Mesenchymal stem cell (in vitro differentiated cells and primary cell): ENCODE data around the gene ZSCAN9.

Source experiments
- DNase-seq: peaks from one replicate; pipeline ENCODE4 v3.0.0-alpha.2; 2013
- H2AFZ ChIP-seq: one replicate; pipeline ENCODE4 v1.6.1; 2013; ENCODE audit warnings: low read depth, mild to moderate bottlenecking, control low read depth, inconsistent platforms, low read length, moderate library complexity
- H2AK5ac ChIP-seq: 2 replicates; pipeline ENCODE4 v1.6.1; 2013; ENCODE audit warnings: low read length, moderate library complexity, mild to moderate bottlenecking, inconsistent platforms; ENCODE audit not compliant: severe bottlenecking
- H2BK120ac ChIP-seq: one replicate; pipeline ENCODE4 v1.6.1; 2013; ENCODE audit warnings: low read depth, mild to moderate bottlenecking, inconsistent platforms, low read length, moderate library complexity
- H2BK12ac ChIP-seq, 2 experiments: one replicate each; pipeline ENCODE4 v1.6.1; 2013; ENCODE audit warnings: inconsistent platforms in 2 of 2, low read length in 2 of 2, mild to moderate bottlenecking in 2 of 2, moderate library complexity in 2 of 2, control low read depth in 1 of 2
- H2BK15ac ChIP-seq: one replicate; pipeline ENCODE4 v1.6.1; 2013; ENCODE audit warnings: mild to moderate bottlenecking, low read depth, inconsistent platforms; ENCODE audit not compliant: poor library complexity, severe bottlenecking
- H2BK5ac ChIP-seq: 2 replicates; pipeline ENCODE4 v1.6.1; 2013; ENCODE audit warnings: low read depth, mild to moderate bottlenecking, low read length, control low read depth, inconsistent platforms; ENCODE audit not compliant: poor library complexity, severe bottlenecking
- H3K14ac ChIP-seq, 2 experiments: one replicate each; pipeline ENCODE4 v1.6.1; 2013; ENCODE audit warnings: inconsistent platforms in 2 of 2, low read length in 2 of 2, control low read depth in 1 of 2, mild to moderate bottlenecking in 1 of 2, moderate library complexity in 1 of 2
- H3K18ac ChIP-seq, 2 experiments: one replicate each; pipeline ENCODE4 v1.6.1; 2013; ENCODE audit warnings: inconsistent platforms in 2 of 2, low read length in 2 of 2, control low read depth in 1 of 2, low read depth in 1 of 2, mild to moderate bottlenecking in 1 of 2
- H3K23ac ChIP-seq, 2 experiments: one replicate each; pipeline ENCODE4 v1.6.1; 2013; ENCODE audit warnings: inconsistent platforms in 2 of 2, low read length in 2 of 2, mild to moderate bottlenecking in 2 of 2, moderate library complexity in 2 of 2, control low read depth in 1 of 2
- H3K27ac ChIP-seq: 2 replicates; pipeline ENCODE4 v1.5.1; 2013; ENCODE audit warnings: mild to moderate bottlenecking, moderate library complexity, low read length, control low read depth, inconsistent platforms; ENCODE audit not compliant: poor library complexity, severe bottlenecking
- H3K27me3 ChIP-seq, 2 experiments: 2 replicates each; pipeline versions ENCODE4 v1.6.1 to v1.7.0; 2013; ENCODE audit warnings: low read length in 2 of 2, mild to moderate bottlenecking in 2 of 2, moderate library complexity in 2 of 2, control low read depth in 1 of 2, inconsistent platforms in 1 of 2; ENCODE audit not compliant: control insufficient read depth in 1 of 2, insufficient read depth in 1 of 2
- H3K36me3 ChIP-seq, 2 experiments: 2 replicates each; pipeline versions ENCODE4 v1.6.1 to v1.7.0; 2013; ENCODE audit warnings: low read length in 2 of 2, control low read depth in 1 of 2, inconsistent platforms in 1 of 2, low read depth in 1 of 2, mild to moderate bottlenecking in 1 of 2; ENCODE audit not compliant: insufficient read depth in 2 of 2, control insufficient read depth in 1 of 2
- H3K4ac ChIP-seq, 2 experiments: one replicate each; pipeline ENCODE4 v1.6.1; 2013; ENCODE audit warnings: inconsistent platforms in 2 of 2, low read length in 2 of 2, mild to moderate bottlenecking in 2 of 2, moderate library complexity in 2 of 2, control low read depth in 1 of 2, low read depth in 1 of 2
- H3K4me1 ChIP-seq: 2 replicates; pipeline ENCODE4 v1.6.1; 2013; ENCODE audit warnings: low read depth, low read length, control low read depth; ENCODE audit not compliant: control insufficient read depth, insufficient read depth
- H3K4me2 ChIP-seq: 2 replicates; pipeline ENCODE4 v1.6.1; 2013; ENCODE audit warnings: low read length, mild to moderate bottlenecking, inconsistent platforms; ENCODE audit not compliant: poor library complexity, severe bottlenecking
- H3K4me3 ChIP-seq, 2 experiments: 2 replicates each; pipeline versions ENCODE4 v1.5.1 to v1.7.0; 2013; ENCODE audit warnings: low read length in 2 of 2, mild to moderate bottlenecking in 2 of 2, control low read depth in 1 of 2, low read depth in 1 of 2; ENCODE audit not compliant: insufficient read depth in 1 of 2
- H3K79me1 ChIP-seq: replicated peaks from 2 replicates; pipeline ENCODE4 v1.6.1; 2013; ENCODE audit warnings: mild to moderate bottlenecking, control low read depth, low read length, inconsistent platforms; ENCODE audit not compliant: poor library complexity, severe bottlenecking
- H3K9ac ChIP-seq: 2 replicates; pipeline ENCODE4 v1.7.0; 2013; ENCODE audit warnings: mild to moderate bottlenecking, low read length, moderate library complexity
- H3K9me3 ChIP-seq: 2 replicates; pipeline ENCODE4 v1.7.0; 2013; ENCODE audit warnings: mild to moderate bottlenecking, low read length; ENCODE audit not compliant: control insufficient read depth
- H4K8ac ChIP-seq: one replicate; pipeline ENCODE4 v1.6.1; 2013; ENCODE audit warnings: inconsistent platforms, mild to moderate bottlenecking, low read length, moderate library complexity
- H4K91ac ChIP-seq: one replicate; pipeline ENCODE4 v1.6.1; 2013; ENCODE audit warnings: mild to moderate bottlenecking, low read length, inconsistent platforms
- WGBS: methylation state at CpG from one replicate; pipeline ENCODE4 v1.1.7; 2013; ENCODE audit warnings: mixed read lengths; 5-methylcytosine and 5-hydroxymethylcytosine counted together

The ZSCAN9 gene

GRCh38 chr6:28239636-28240035, 14.6 kb downstream of the ZSCAN9 start:
- Histone ChIP-seq H4K91ac (no peak overlapping the region), H3K9ac (no peak overlapping the region), H2BK5ac (no peak overlapping the region), H4K8ac (no peak overlapping the region), H2BK12ac (no peak overlapping the region), H2AFZ (no peak overlapping the region), H3K27me3 (no peaks in the 10 kb centered on the region), H3K4me1 (no peaks in the 10 kb centered on the region), H3K79me1 (peaks cover 7% of the 10 kb centered on the region), H3K4me3 (no peak overlapping the region), H3K27ac (no peak overlapping the region), H3K4ac (no peak overlapping the region), H3K36me3 (peaks cover 0 to 31% of the 10 kb centered on the region in 2 experiments), H2BK120ac (no peak overlapping the region), H3K9me3 (no peaks in the 10 kb centered on the region), H2BK15ac (no peak overlapping the region), H3K23ac (no peak overlapping the region), H2AK5ac (no peak overlapping the region), H3K18ac (no peak overlapping the region), H3K4me2 (no peak overlapping the region), H3K14ac (no peak overlapping the region)
- no peak for DNase-seq
- WGBS = no CpG with 5 or more reads among the region's 1 CpG

- Histone ChIP-seq H2AK5ac (no peak overlapping the region), H3K4me1 (no peaks in the 10 kb centered on the region), H3K4me3 (no peak overlapping the region), H4K8ac (no peak overlapping the region), H3K4me2 (no peak overlapping the region), H3K27ac (no peak overlapping the region), H3K4ac (no peak overlapping the region), H3K9me3 (no peaks in the 10 kb centered on the region), H4K91ac (no peak overlapping the region), H3K18ac (no peak overlapping the region), H3K23ac (no peak overlapping the region), H2BK5ac (no peak overlapping the region), H3K79me1 (peaks cover 9% of the 10 kb centered on the region), H3K14ac (no peak overlapping the region), H2BK120ac (no peak overlapping the region), H2BK15ac (no peak overlapping the region), H2BK12ac (no peak overlapping the region), H3K9ac (no peak overlapping the region), H3K36me3 (peaks cover 2 to 31% of the 10 kb centered on the region in 2 experiments), H2AFZ (no peak overlapping the region), H3K27me3 (no peaks in the 10 kb centered on the region)
- WGBS = no CpG with 5 or more reads among the region's 1 CpG
- DNase-seq = no peak
Observed at GRCh38 chr6:28240471-28240870, 15.4 kb downstream of the ZSCAN9 start.

- Histone ChIP-seq H4K8ac (no peak overlapping the region), H3K23ac (no peak overlapping the region), H3K14ac (no peak overlapping the region), H3K9ac (no peak overlapping the region), H3K4ac (no peak overlapping the region), H3K27ac (no peak overlapping the region), H2BK5ac (no peak overlapping the region), H2BK12ac (no peak overlapping the region), H3K18ac (no peak overlapping the region), H2AK5ac (no peak overlapping the region), H4K91ac (no peak overlapping the region), H3K36me3 (peaks cover 21 to 57% of the 10 kb centered on the region in 2 experiments), H3K4me1 (no peaks in the 10 kb centered on the region), H2BK15ac (no peak overlapping the region), H3K27me3 (no peaks in the 10 kb centered on the region), H3K79me1 (peaks cover 20% of the 10 kb centered on the region), H3K9me3 (no peaks in the 10 kb centered on the region), H3K4me2 (no peak overlapping the region), H3K4me3 (no peak overlapping the region), H2AFZ (no peak overlapping the region), H2BK120ac (no peak overlapping the region)
- no peak for DNase-seq
- WGBS = 100% methylated on average over 1 of the region's 3 CpGs
Observed at GRCh38 chr6:28243946-28244345, 18.9 kb downstream of the ZSCAN9 start.

GRCh38 chr6:28245206-28245941, 20.3 kb downstream of the ZSCAN9 start:
- no peaks in the 10 kb centered on the region for H3K9me3 ChIP-seq
- H3K9ac ChIP-seq = no peak overlapping the region
- no peak overlapping the region for H2BK15ac ChIP-seq
- H3K27ac ChIP-seq = no peak overlapping the region
- no peak overlapping the region for H2AFZ ChIP-seq
- H3K18ac ChIP-seq = no peak overlapping the region
- no peak overlapping the region for H3K14ac ChIP-seq
- no peak overlapping the region for H3K4me3 ChIP-seq
- peaks cover 21 to 64% of the 10 kb centered on the region in 2 experiments for H3K36me3 ChIP-seq
- H3K4ac ChIP-seq = no peak overlapping the region
- H4K8ac ChIP-seq = no peak overlapping the region
- no peaks in the 10 kb centered on the region for H3K27me3 ChIP-seq
- H2BK120ac ChIP-seq = no peak overlapping the region
- H4K91ac ChIP-seq = no peak overlapping the region
- H3K23ac ChIP-seq = no peak overlapping the region
- H2BK5ac ChIP-seq = no peak overlapping the region
- no peak for DNase-seq
- no peak overlapping the region for H3K4me2 ChIP-seq
- peaks cover 23% of the 10 kb centered on the region for H3K79me1 ChIP-seq
- no peak overlapping the region for H2BK12ac ChIP-seq
- WGBS = 92% methylated on average over 6 of the region's 6 CpGs
- H3K4me1 ChIP-seq = no peaks in the 10 kb centered on the region
- no peak overlapping the region for H2AK5ac ChIP-seq
